Muscle layer of colon (tissue), 2 donors: Measurements from ENCODE around the gene ZCCHC8.
"Not testable (repeated sequence)": the region's sequence is repeated elsewhere in the genome, so short reads cannot be mapped to it uniquely, and the experiment has no call there.

Experiments
- H3K27ac ChIP-seq: one replicate; pipeline ENCODE4 v1.7.0; 2013; ENCODE audit warnings: low read depth, mild to moderate bottlenecking, low read length, moderate library complexity
- H3K27me3 ChIP-seq, 2 donors: one replicate each; pipeline ENCODE4 v1.7.0; 2013; ENCODE audit warnings: low read length in 2 of 2, mild to moderate bottlenecking in 2 of 2; ENCODE audit not compliant: insufficient read depth in 2 of 2, control insufficient read depth in 1 of 2
- H3K36me3 ChIP-seq: one replicate; pipeline ENCODE4 v1.7.0; 2013; ENCODE audit warnings: mild to moderate bottlenecking, low read length; ENCODE audit not compliant: insufficient read depth
- H3K4me1 ChIP-seq: one replicate; pipeline ENCODE4 v1.7.0; 2013; ENCODE audit warnings: mild to moderate bottlenecking, low read length; ENCODE audit not compliant: insufficient read depth
- H3K4me3 ChIP-seq, 2 donors: one replicate each; pipeline ENCODE4 v1.7.0; 2013; ENCODE audit warnings: low read length in 2 of 2, low read depth in 1 of 2, mild to moderate bottlenecking in 1 of 2, moderate library complexity in 1 of 2
- H3K9ac ChIP-seq: one replicate; pipeline ENCODE4 v1.7.0; 2013; ENCODE audit warnings: low read length
- H3K9me3 ChIP-seq: one replicate; pipeline ENCODE4 v1.7.0; 2013; ENCODE audit warnings: mild to moderate bottlenecking, low read length
- donor health status: abdominal sarcoma.
- donor health status: Adenocarcinoma of cecum.

ZCCHC8 gene

DNA sequence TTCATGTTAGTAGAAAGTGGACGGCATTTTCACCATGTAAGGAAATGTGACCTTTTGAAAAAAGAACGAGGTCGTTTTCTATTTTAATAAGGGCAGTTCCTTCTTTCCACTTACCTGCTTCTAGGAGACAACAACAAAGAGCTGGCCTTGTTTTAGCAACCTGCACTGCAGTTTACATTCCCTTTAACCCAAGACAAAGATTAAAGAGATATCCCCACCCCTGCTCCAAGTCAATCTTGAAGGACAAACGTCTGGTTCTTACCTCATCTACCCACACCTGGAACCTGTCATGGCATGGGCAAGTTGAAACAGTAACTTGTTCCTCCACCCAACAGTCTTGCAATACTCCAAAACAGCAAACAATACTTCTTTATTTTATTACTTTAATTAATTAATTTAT lies 32.7 kb downstream of the ZCCHC8 start:
- Histone ChIP-seq H3K4me3 (no peak overlapping the region), H3K36me3 (no peaks in the 10 kb centered on the region), H3K4me1 (peaks cover 6% of the 10 kb centered on the region), H3K27me3 (no peaks in the 10 kb centered on the region), H3K9ac (no peak overlapping the region), H3K9me3 (no peaks in the 10 kb centered on the region), H3K27ac (no peak overlapping the region)

DNA sequence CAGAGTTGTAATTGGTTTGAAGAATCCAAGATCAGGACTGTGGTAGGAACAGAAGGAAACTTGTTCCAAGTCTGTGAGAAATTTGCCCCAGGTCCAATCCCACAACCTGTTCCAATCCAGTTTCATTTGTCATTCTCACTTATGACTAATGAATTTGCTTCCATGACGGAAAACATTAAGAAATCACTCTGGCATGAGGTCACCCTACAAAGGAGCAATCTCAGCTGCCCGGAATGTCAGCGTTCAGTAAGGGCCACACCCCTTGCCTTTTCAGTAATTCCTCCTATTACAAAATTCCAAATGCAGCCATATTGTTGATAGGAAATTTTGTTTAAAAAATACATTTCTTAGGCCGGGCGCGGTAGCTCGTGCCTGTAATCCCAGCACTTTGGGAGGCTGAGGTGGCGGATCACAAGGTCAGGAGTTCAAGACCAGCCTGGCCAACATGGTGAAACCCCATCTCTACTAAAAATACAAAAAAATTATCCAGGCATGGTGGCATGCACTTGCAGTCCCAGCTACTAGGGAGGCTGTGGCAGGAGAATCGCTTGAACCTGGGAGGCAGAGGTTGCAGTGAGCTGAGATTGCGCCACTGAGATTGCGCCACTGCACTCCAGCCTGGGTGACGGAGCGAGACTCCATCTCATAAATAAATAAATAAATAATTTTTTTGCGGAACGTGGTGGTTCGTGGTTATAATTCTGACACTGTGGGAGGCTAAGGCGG lies 36.3 kb downstream of the ZCCHC8 start:
- not testable (repeated sequence) for H3K9ac ChIP-seq

GRCh38 chr12:122460641-122461040 lies 40.1 kb downstream of the ZCCHC8 start:
- H3K9ac ChIP-seq = no peak overlapping the region
- H3K36me3 ChIP-seq = no peaks in the 10 kb centered on the region
- no peak overlapping the region for H3K27ac ChIP-seq
- H3K4me1 ChIP-seq = no peaks in the 10 kb centered on the region
- H3K9me3 ChIP-seq = no peaks in the 10 kb centered on the region
- H3K4me3 ChIP-seq = no peak overlapping the region
- no peaks in the 10 kb centered on the region for H3K27me3 ChIP-seq

More for the DNA sequence above, 36.3 kb downstream of the ZCCHC8 start:
- not testable (repeated sequence) for H3K4me3 ChIP-seq, H3K27me3 ChIP-seq, H3K27ac ChIP-seq, H3K9me3 ChIP-seq, H3K4me1 ChIP-seq, H3K36me3 ChIP-seq

DNA sequence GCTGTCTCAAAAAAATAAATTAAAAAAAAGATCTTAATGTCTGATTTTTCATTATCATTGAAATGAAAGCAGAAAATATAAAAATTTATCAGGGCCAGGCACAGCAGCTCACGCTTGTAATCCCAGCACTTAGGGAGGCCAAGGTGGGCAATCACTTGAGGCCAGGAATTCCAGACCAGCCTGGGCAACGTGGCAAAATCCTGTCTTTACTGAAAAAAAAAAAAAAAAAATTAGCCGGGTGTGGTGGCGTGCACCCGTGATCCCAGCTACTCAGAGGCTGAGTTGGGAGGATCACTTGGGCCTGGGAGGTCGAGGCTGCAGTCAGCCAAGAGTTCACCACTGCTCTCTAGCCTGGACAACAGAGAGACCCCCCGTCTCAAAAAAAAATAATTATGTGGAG lies 40.7 kb downstream of the ZCCHC8 start:
- Histone ChIP-seq H3K27me3 (no peaks in the 10 kb centered on the region), H3K4me1 (no peaks in the 10 kb centered on the region), H3K36me3 (no peaks in the 10 kb centered on the region), H3K27ac (no peak overlapping the region), H3K9me3 (no peaks in the 10 kb centered on the region), H3K9ac (no peak overlapping the region), H3K4me3 (no peak overlapping the region)

DNA sequence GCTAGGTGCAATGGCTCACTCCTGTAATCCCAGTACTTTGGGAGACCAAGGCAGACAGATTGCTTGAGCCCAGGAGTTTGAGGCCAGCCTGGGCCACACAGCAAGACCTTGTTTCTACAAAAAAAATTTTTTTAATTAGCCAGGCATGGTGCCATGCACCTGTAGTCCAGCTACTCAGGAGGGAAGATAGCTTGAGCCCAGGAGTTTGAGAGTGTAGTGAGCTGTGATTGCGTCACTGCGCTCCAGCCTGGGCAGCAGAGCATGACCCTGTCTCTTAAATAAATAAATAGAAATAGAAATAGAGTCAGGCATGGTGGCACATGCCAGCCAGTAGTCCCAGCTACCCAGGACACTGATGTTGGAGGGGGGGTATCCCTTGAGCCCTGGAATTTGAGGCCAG lies 41.5 kb downstream of the ZCCHC8 start:
- Histone ChIP-seq H3K27ac (no peak overlapping the region), H3K4me1 (no peaks in the 10 kb centered on the region), H3K9ac (no peak overlapping the region), H3K4me3 (no peak overlapping the region), H3K9me3 (no peaks in the 10 kb centered on the region), H3K27me3 (no peaks in the 10 kb centered on the region), H3K36me3 (no peaks in the 10 kb centered on the region)

DNA sequence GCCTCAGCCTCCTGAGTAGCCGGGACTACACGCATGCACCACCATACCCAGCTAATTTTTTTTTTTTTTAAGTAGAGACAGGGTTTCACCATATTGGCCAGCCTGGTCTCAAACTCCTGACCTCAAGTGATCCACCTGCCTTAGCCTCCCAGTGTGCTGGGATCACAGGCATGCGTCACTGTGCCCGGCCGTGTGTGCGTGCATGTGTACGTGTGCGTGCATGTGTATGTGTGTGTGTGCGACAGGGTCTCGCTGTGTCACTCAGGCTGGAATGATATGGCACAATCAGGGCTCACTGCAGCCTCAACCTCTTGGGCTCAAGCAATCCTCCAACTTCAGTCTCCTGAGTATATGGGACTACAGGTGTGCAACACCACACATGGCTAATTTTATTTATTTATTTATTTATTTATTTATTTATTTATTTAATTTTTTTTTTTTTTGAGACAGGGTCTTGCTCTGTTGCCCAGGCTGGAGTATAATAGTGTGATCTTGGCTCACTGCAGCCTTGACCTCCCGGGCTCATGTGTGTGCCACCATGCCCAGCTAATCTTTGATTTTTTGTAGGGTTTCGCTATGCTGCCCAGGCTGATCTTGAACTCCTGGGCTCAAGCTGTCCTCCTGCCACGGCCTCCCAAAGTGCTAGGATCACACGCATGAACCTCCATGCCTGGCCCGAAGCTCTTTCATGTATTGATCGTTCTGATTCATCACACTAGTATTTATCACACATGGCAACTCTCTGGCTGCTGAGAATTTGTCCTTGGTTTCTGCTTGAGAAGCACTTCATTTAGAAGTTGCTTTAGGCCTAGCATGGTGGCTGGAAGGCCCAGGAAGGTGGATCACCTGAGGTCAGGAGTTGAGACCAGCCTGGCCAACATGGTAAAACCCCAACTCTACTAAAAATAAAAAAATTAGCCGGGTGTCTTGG lies 42.4 kb downstream of the ZCCHC8 start:
- Histone ChIP-seq H3K27ac (no peak overlapping the region), H3K36me3 (no peaks in the 10 kb centered on the region), H3K4me3 (no peak overlapping the region), H3K27me3 (no peaks in the 10 kb centered on the region), H3K9ac (no peak overlapping the region), H3K9me3 (no peaks in the 10 kb centered on the region), H3K4me1 (no peaks in the 10 kb centered on the region)

DNA sequence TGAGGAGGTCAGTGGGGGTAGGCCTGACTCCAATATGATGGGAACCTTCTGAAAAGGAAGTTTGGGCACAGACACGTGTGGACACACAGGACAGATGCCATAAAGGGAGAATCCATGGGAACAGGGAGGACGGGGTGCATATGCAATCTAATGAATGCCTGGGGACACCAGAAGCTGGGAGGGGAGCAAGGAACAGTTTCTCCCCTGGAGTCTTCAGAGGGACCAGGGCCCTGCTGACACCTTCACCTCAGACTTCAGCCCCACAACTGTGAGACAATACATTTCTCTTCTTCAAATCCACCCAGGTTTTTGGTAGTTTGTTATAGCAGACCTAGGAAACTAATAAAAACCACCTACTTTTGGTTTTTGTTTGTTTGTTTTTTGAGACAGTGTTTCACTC lies 43.1 kb downstream of the ZCCHC8 start:
- Histone ChIP-seq H3K9ac (no peak overlapping the region), H3K4me3 (no peak overlapping the region), H3K4me1 (no peaks in the 10 kb centered on the region), H3K27me3 (no peaks in the 10 kb centered on the region), H3K27ac (no peak overlapping the region), H3K9me3 (no peaks in the 10 kb centered on the region), H3K36me3 (no peaks in the 10 kb centered on the region)

DNA sequence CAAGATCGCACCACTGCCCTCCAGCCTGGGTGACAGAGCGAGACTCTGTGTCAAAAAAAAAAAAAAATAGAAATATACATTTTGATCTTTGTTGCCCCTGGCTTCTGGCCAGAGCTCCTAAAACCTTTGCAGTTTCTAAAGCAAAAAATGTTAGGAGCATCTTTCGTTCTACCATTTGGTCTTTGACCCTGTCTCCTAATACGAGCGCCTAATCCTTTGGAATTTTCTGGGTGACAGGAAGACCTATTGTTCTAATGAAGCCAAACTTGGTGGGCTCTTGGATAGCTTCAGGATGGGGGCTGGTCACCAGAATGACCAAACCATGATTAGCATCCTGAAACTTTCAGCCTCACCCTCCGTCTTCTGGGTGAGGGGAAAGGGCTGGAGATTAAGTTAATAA lies 46.0 kb downstream of the ZCCHC8 start:
- H3K27me3 ChIP-seq = no peaks in the 10 kb centered on the region
- no peaks in the 10 kb centered on the region for H3K9me3 ChIP-seq
- H3K4me1 ChIP-seq = no peaks in the 10 kb centered on the region
- no peak overlapping the region for H3K27ac ChIP-seq
- no peaks in the 10 kb centered on the region for H3K36me3 ChIP-seq
- no peak overlapping the region for H3K9ac ChIP-seq
- H3K4me3 ChIP-seq = no peak overlapping the region

DNA sequence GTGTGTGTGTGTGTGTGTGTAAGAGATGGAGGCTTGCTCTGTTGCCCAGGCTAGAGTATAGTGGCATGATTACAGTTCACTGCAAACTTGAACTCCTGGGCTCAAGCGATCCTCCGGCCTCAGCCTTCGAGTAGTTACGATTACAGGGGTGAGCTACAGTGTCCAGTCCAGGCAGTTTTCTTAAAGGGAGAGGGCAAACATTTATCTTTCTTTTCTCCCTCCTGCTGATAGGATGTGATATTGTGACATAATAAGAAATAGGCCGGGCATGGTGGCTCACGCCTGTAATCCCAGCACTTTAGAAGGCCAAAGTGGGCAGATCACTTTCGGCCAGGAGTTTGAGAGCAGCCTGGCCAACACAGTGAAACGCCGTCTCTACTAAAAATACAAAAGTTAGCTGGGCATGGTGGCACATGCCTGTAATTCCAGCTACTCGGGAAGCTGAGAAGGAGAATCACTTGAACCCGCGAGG lies 46.4 kb downstream of the ZCCHC8 start:
- Histone ChIP-seq H3K9ac (no peak overlapping the region), H3K27me3 (no peaks in the 10 kb centered on the region), H3K36me3 (no peaks in the 10 kb centered on the region), H3K9me3 (no peaks in the 10 kb centered on the region), H3K4me1 (no peaks in the 10 kb centered on the region), H3K27ac (no peak overlapping the region), H3K4me3 (no peak overlapping the region)

DNA sequence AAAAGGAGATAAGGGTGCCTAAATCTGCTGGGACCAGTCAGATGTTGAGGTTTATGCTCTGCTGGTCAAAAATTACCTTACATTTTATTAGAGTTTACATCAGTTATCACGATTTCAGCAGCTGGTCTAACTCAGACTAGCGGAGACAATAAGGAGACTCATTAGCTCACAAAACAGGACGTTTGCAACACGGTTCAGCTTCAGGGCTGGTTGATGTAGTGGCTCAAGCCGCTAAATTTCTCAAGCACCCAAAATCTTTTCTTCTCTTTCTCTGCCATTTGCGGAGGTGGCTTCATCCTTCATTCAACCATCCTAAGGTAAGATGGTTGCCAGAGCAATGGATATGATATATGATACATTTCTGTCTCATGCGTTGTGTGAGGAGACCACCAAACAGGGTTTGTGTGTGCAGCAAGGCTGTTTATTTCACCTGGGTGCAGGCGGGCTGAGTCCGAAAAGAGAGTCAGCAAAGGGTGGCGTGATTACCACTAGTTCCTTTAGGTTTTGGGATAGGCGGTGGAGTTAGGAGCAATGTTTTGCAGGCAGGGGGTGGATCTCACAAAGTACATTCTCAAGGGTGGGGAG lies 47.9 kb downstream of the ZCCHC8 start:
- Histone ChIP-seq H3K36me3 (no peaks in the 10 kb centered on the region), H3K9ac (no peak overlapping the region), H3K4me3 (no peak overlapping the region), H3K4me1 (no peaks in the 10 kb centered on the region), H3K27ac (no peak overlapping the region), H3K9me3 (no peaks in the 10 kb centered on the region), H3K27me3 (no peaks in the 10 kb centered on the region)

GRCh38 chr12:122449317-122449716 lies 51.4 kb downstream of the ZCCHC8 start:
- H3K36me3 ChIP-seq = no peaks in the 10 kb centered on the region
- no peaks in the 10 kb centered on the region for H3K27me3 ChIP-seq
- H3K27ac ChIP-seq = no peak overlapping the region
- H3K9me3 ChIP-seq = no peaks in the 10 kb centered on the region
- no peak overlapping the region for H3K9ac ChIP-seq
- H3K4me1 ChIP-seq = no peaks in the 10 kb centered on the region
- H3K4me3 ChIP-seq = no peak overlapping the region
